ENCODE measurements around the gene ALOXE3. TPM values are rescaled to one million over a fixed set of nuclear protein-coding genes. Genes with fewer than 3 reads are reported as not detected.

ALOXE3 gene
- total and polyA plus RNA-seq, 3 experiments from 2014 or later = not detected

GRCh38 chr17:8149419-8150193 lies 31.3 kb upstream of the ALOXE3 start:
- peak overlapping the region in 4 of 7 donors; percentile 5 to 69 (median 22) for H3K4me3 Mint-ChIP-seq
- ChIA-PET CTCF (interaction anchor here (2.0 to 11.7 kb wide), 3 partner anchors 12 to 39 kb away, joined by 6 to 108 read pairs (median 23); partner anchors contain the start of gene ALOXE3), POLR2A (interaction anchor here (0.6 to 2.5 kb wide), 3 partner anchors 10 to 14 kb away, joined by 3 to 16 read pairs (median 7); no protein-coding TSS in a partner anchor)
- no peaks in the 10 kb centered on the region for H3K9me3 ChIP-seq (ENCODE audit: low read length)
- H3K36me3 ChIP-seq (ENCODE audit: insufficient read depth, low read length) = peaks cover 53% of the 10 kb centered on the region
- DNase-seq = peak in 1 of 5 donors; percentile 10
- peaks cover 41% of the 10 kb centered on the region for H3K4me1 ChIP-seq (ENCODE audit: insufficient read depth, low read length)
- peaks cover 19 to 58% (median 33%) of the 10 kb centered on the region in 3 donors for H3K4me1 Mint-ChIP-seq
- H3K4me3 ChIP-seq (ENCODE audit: low read length) = no peak overlapping the region
- no peaks in the 10 kb centered on the region for H3K27me3 ChIP-seq (ENCODE audit: insufficient read depth, low read length, poor library complexity, severe bottlenecking)
- peak overlapping the region; percentile 100 for H3K27ac ChIP-seq (ENCODE audit: low read depth, low read length)
- peaks cover 0 to 4% (median 0%) of the 10 kb centered on the region in 5 donors for H3K9me3 Mint-ChIP-seq
- H3K36me3 Mint-ChIP-seq = peaks cover 6 to 85% (median 17%) of the 10 kb centered on the region in 3 donors
- peak overlapping the region in 5 of 8 donors; percentile 50 to 99 (median 85) for H3K27ac Mint-ChIP-seq
- H3K27me3 Mint-ChIP-seq = peaks cover 0 to 22% of the 10 kb centered on the region in 2 donors

- Mint-ChIP-seq H3K36me3 (peaks cover 3 to 90% (median 19%) of the 10 kb centered on the region in 3 donors), H3K4me3 (peak overlapping the region in 1 of 7 donors; percentile 48), H3K4me1 (peaks cover 19 to 48% (median 32%) of the 10 kb centered on the region in 3 donors), H3K27me3 (peaks cover 0 to 20% of the 10 kb centered on the region in 2 donors), H3K9me3 (peaks cover 0 to 4% (median 0%) of the 10 kb centered on the region in 5 donors), H3K27ac (peak overlapping the region in 2 of 8 donors; percentile 54 to 77)
- no peak for DNase-seq
- peaks cover 61% of the 10 kb centered on the region for H3K36me3 ChIP-seq (ENCODE audit: insufficient read depth, low read length)
- peaks cover 30% of the 10 kb centered on the region for H3K4me1 ChIP-seq (ENCODE audit: insufficient read depth, low read length)
- H3K27ac ChIP-seq (ENCODE audit: low read depth, low read length) = no peak overlapping the region
- H3K27me3 ChIP-seq (ENCODE audit: insufficient read depth, low read length, poor library complexity, severe bottlenecking) = no peaks in the 10 kb centered on the region
- ChIA-PET CTCF (interaction anchor here (0.9 to 11.7 kb wide), 3 partner anchors 8 to 29 kb away, joined by 5 to 108 read pairs (median 12); no protein-coding TSS in a partner anchor), POLR2A (no interaction called here)
- no peaks in the 10 kb centered on the region for H3K9me3 ChIP-seq (ENCODE audit: low read length)
- no peak overlapping the region for H3K4me3 ChIP-seq (ENCODE audit: low read length)
Observed at GRCh38 chr17:8148560-8148959, 30.2 kb upstream of the ALOXE3 start.

GRCh38 chr17:8147805-8148404 lies 29.6 kb upstream of the ALOXE3 start:
- peak overlapping the region in 4 of 8 donors; percentile 3 to 85 (median 66) for H3K27ac Mint-ChIP-seq
- H3K9me3 ChIP-seq (ENCODE audit: low read length) = no peaks in the 10 kb centered on the region
- peaks cover 24% of the 10 kb centered on the region for H3K4me1 ChIP-seq (ENCODE audit: insufficient read depth, low read length)
- H3K4me3 ChIP-seq (ENCODE audit: low read length) = no peak overlapping the region
- H3K4me3 Mint-ChIP-seq = peak overlapping the region in 2 of 7 donors; percentile 28 to 32
- DNase-seq = peak in 1 of 5 donors; percentile 12
- H3K36me3 Mint-ChIP-seq = peaks cover 3 to 90% (median 20%) of the 10 kb centered on the region in 3 donors
- ChIA-PET CTCF (interaction anchor here (0.9 to 11.7 kb wide), 3 partner anchors 9 to 28 kb away, joined by 5 to 108 read pairs (median 12); no protein-coding TSS in a partner anchor), POLR2A (interaction anchor here (0.6 to 1.7 kb wide), 2 partner anchors 9 to 26 kb away, joined by 4 to 7 read pairs; no protein-coding TSS in a partner anchor)
- H3K4me1 Mint-ChIP-seq = peaks cover 19 to 41% (median 25%) of the 10 kb centered on the region in 3 donors
- H3K27me3 Mint-ChIP-seq = peaks cover 0 to 18% of the 10 kb centered on the region in 2 donors
- peaks cover 61% of the 10 kb centered on the region for H3K36me3 ChIP-seq (ENCODE audit: insufficient read depth, low read length)
- no peak overlapping the region for H3K27ac ChIP-seq (ENCODE audit: low read depth, low read length)
- peaks cover 0 to 4% (median 0%) of the 10 kb centered on the region in 5 donors for H3K9me3 Mint-ChIP-seq
- no peaks in the 10 kb centered on the region for H3K27me3 ChIP-seq (ENCODE audit: insufficient read depth, low read length, poor library complexity, severe bottlenecking)

GRCh38 chr17:8147141-8147804 lies 29.0 kb upstream of the ALOXE3 start:
- peak overlapping the region in 4 of 8 donors; percentile 3 to 84 (median 62) for H3K27ac Mint-ChIP-seq
- H3K4me1 Mint-ChIP-seq = peaks cover 19 to 35% (median 19%) of the 10 kb centered on the region in 3 donors
- H3K4me1 ChIP-seq (ENCODE audit: insufficient read depth, low read length) = peaks cover 17% of the 10 kb centered on the region
- POLR2A ChIA-PET = interaction anchor here (0.6 to 1.7 kb wide), 2 partner anchors 9 to 25 kb away, joined by 4 to 7 read pairs; no protein-coding TSS in a partner anchor
- H3K36me3 ChIP-seq (ENCODE audit: insufficient read depth, low read length) = peaks cover 66% of the 10 kb centered on the region
- no peak overlapping the region for H3K4me3 ChIP-seq (ENCODE audit: low read length)
- peaks cover 0 to 4% (median 0%) of the 10 kb centered on the region in 5 donors for H3K9me3 Mint-ChIP-seq
- peaks cover 3 to 92% (median 20%) of the 10 kb centered on the region in 3 donors for H3K36me3 Mint-ChIP-seq
- H3K27me3 Mint-ChIP-seq = peaks cover 0 to 17% of the 10 kb centered on the region in 2 donors
- no peaks in the 10 kb centered on the region for H3K9me3 ChIP-seq (ENCODE audit: low read length)
- CTCF ChIA-PET = interaction anchor here (0.9 to 11.7 kb wide), 4 partner anchors 9 to 53 kb away, joined by 3 to 108 read pairs (median 8); no protein-coding TSS in a partner anchor
- DNase-seq = peak in 1 of 5 donors; percentile 7
- no peaks in the 10 kb centered on the region for H3K27me3 ChIP-seq (ENCODE audit: insufficient read depth, low read length, poor library complexity, severe bottlenecking)
- peak overlapping the region in 4 of 7 donors; percentile 19 to 78 (median 34) for H3K4me3 Mint-ChIP-seq
- H3K27ac ChIP-seq (ENCODE audit: low read depth, low read length) = no peak overlapping the region

GRCh38 chr17:8146381-8147140 lies 28.2 kb upstream of the ALOXE3 start:
- CTCF ChIA-PET = interaction anchor here (0.9 to 3.4 kb wide), 6 partner anchors 10 to 53 kb away, joined by 3 to 12 read pairs (median 4); partner anchors contain the start of gene HES7
- no peaks in the 10 kb centered on the region for H3K27me3 ChIP-seq (ENCODE audit: insufficient read depth, low read length, poor library complexity, severe bottlenecking)

GRCh38 chr17:8145811-8146210 lies 27.5 kb upstream of the ALOXE3 start:
- Histone ChIP-seq H3K36me3 (ENCODE audit: insufficient read depth, low read length) (peaks cover 79% of the 10 kb centered on the region), H3K4me1 (ENCODE audit: insufficient read depth, low read length) (peaks cover 12% of the 10 kb centered on the region), H3K4me3 (ENCODE audit: low read length) (no peak overlapping the region), H3K9me3 (ENCODE audit: low read length) (no peaks in the 10 kb centered on the region), H3K27ac (ENCODE audit: low read depth, low read length) (no peak overlapping the region), H3K27me3 (ENCODE audit: insufficient read depth, low read length, poor library complexity, severe bottlenecking) (no peaks in the 10 kb centered on the region)
- H3K4me1 Mint-ChIP-seq = peaks cover 8 to 22% (median 9%) of the 10 kb centered on the region in 3 donors
- ChIA-PET POLR2A (no interaction called here), CTCF (interaction anchor here (0.8 to 3.4 kb wide), 6 partner anchors 13 to 75 kb away, joined by 3 to 12 read pairs (median 4); partner anchors contain the start of gene HES7)
- H3K27me3 Mint-ChIP-seq = peaks cover 0 to 8% of the 10 kb centered on the region in 2 donors
- no peak overlapping the region for H3K4me3 Mint-ChIP-seq
- DNase-seq = no peak
- peaks cover 3 to 95% (median 20%) of the 10 kb centered on the region in 3 donors for H3K36me3 Mint-ChIP-seq
- peak overlapping the region in 2 of 8 donors; percentile 22 to 78 for H3K27ac Mint-ChIP-seq
- no peaks in the 10 kb centered on the region for H3K9me3 Mint-ChIP-seq

More at GRCh38 chr17:8146381-8147140, 28.2 kb upstream of the ALOXE3 start:
- peak overlapping the region in 5 of 8 donors; percentile 51 to 94 (median 70) for H3K27ac Mint-ChIP-seq
- Histone ChIP-seq H3K4me1 (ENCODE audit: insufficient read depth, low read length) (peaks cover 15% of the 10 kb centered on the region), H3K36me3 (ENCODE audit: insufficient read depth, low read length) (peaks cover 73% of the 10 kb centered on the region), H3K9me3 (ENCODE audit: low read length) (no peaks in the 10 kb centered on the region), H3K27ac (ENCODE audit: low read depth, low read length) (no peak overlapping the region), H3K4me3 (ENCODE audit: low read length) (no peak overlapping the region)
- H3K4me3 Mint-ChIP-seq = peak overlapping the region in 4 of 7 donors; percentile 19 to 78 (median 54)
- H3K9me3 Mint-ChIP-seq = peaks cover 0 to 2% (median 0%) of the 10 kb centered on the region in 5 donors
- H3K27me3 Mint-ChIP-seq = peaks cover 0 to 12% of the 10 kb centered on the region in 2 donors
- peak in 2 of 5 donors; percentile 7 to 8 for DNase-seq
- POLR2A ChIA-PET = interaction anchor here (1.7 kb wide), 1 partner anchor 10 kb away, joined by 7 read pairs; no protein-coding TSS in a partner anchor
- H3K36me3 Mint-ChIP-seq = peaks cover 3 to 95% (median 20%) of the 10 kb centered on the region in 3 donors
- H3K4me1 Mint-ChIP-seq = peaks cover 14 to 29% (median 14%) of the 10 kb centered on the region in 3 donors

Data from CD8-positive, alpha-beta memory T cell (primary cell).